Activated T-cell treated with anti-CD3 and anti-CD28 coated beads for 4 hours (primary cell): ENCODE measurements around the gene PLP1.
"Not testable (repeated sequence)": the region's sequence is repeated elsewhere in the genome, so short reads cannot be mapped to it uniquely, and the experiment has no call there.

Experiments
- DNase-seq: peaks from one replicate; pipeline ENCODE4 v3.0.0-alpha.2; 2020

Gene PLP1, protein sequence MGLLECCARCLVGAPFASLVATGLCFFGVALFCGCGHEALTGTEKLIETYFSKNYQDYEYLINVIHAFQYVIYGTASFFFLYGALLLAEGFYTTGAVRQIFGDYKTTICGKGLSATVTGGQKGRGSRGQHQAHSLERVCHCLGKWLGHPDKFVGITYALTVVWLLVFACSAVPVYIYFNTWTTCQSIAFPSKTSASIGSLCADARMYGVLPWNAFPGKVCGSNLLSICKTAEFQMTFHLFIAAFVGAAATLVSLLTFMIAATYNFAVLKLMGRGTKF

DNA sequence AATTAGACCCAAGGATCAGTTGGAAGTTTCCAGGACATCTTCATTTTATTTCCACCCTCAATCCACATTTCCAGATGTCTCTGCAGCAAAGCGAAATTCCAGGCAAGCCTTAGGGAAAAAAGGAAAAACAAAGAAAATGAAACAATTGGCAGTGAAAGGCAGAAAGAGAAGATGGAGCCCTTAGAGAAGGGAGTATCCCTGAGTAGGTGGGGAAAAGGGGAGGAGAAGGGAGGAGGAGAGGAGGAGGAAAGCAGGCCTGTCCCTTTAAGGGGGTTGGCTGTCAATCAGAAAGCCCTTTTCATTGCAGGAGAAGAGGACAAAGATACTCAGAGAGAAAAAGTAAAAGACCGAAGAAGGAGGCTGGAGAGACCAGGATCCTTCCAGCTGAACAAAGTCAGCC, at the start of gene PLP1:
PLP1 (plus strand) TSS at position 295 of the 400 bp plus-strand sequence. CDS start 156 bp downstream, outside the sequence.
- DNase-seq = no peak

DNA sequence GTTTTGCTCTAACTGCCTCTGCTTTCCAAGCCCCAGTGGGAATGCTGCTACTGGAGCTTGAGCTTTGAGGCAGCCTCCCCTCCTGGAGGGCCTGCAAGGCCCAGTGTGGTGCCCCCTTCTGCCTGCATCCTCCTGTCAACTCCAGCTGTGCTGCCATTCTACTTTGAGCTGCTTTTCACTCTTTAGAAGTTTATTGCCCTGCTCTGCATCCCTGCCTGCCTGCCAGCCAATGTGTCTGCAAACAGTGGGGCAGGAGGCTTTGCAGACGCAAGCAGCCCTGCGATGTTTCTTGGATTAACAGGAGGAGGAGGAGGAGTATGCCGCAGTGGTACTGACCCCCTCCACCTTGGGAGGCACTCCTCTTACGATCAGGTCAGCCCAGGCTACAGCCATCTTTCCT, 49.5 kb upstream of the PLP1 start:
- DNase-seq = no peak

DNA sequence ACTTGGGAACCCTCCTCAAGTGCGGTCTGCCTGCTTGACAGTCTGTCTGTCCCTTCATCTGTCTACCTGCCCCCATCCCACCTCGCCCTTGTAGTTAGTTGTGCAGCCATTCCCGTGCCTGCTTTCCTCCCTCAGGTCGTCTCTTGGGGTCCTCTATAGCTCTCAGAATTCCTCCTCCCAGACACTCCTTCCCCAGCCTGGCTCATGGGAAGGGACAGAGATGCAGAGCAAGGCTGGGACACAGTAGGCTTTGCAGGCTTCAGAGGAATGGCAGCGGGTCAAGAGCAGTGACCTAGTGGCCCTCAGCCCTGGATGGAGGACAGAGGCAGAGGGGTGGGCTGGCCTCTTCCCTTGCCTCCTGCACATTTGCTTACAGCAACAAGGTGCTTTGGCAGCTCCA, 47.6 kb upstream of the PLP1 start:
- no peak for DNase-seq

DNA sequence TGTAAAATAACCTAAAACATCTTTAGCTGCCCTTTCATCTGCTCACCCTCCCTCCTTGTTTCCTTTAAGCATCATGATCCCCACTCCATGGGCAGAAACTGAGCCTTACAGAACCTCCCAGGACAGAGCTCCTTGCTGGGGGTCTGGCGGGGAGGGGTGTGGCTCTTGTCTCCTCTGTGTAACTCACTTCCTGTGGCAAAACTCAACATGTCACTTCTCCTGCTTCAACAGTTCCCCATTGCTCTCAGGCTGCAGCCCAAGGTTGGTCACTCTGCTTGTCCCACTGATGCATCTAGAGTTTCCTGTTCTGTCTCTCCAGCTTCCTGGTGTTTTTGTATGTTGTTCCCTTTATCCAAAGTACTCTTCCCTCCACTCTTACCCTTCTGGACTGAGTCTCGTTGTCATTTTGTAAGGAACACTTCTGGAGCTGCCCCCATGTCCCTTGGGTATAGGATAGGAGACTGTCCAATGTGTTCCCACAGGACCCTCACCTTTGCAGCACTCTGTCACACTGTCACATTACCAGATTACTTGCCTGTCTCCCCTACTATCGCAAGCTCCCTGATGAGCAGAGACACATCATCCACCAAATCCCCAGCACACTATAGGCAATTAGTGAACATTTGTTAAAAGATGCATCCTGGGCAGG, 46.4 kb upstream of the PLP1 start:
- DNase-seq = no peak

DNA sequence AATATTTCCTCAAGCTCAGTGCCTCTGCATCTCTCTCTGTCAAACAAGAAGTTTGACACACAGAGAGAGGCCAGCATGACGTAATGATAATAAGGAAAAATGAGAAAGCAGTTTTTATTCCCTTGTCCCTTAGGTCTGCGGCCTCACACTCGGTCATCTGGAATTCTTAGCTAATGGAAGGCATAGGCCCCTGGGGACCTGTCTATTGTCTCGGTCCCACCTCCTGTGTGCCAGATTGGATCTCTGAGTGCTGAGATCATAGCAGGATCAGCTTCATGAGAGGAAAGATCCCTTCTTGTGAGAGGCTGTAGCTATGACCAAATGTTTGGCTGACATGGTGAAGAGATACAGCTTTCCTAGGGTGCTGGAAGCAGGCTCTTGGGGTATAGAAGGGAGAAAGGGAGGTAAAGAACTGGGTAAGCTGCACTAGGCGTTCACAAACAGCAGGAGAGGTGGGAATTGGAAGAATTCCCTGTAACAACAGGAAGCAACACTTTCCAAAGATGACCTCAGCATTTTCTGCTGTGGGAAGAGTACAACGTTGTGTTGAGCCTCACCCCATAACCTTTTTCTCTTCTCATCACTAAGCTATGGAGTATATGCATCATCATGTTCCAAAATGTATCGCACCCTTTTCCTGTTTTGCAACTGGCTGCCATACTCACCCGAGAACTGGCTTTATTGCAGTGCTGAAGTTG, 45.7 kb upstream of the PLP1 start:
- DNase-seq = no peak

DNA sequence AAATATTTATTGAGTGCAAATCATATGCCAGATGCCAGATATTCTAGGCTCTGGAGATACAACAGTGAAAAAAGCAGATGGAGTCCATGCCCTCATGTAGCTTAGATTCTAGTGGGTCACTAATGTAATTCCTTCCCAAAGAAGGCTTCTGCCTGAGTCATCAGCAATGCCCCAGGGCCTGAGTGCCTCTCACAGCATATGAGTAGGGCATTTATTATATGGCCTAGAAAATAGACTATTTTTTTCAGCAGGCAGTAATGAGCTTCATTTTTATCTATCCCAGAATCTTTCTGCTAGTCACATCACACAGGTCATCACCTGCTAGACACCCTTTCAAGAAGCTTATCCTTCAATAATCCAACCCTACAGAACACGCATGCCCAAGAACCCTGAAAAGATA, 43.6 kb upstream of the PLP1 start:
- DNase-seq = no peak

DNA sequence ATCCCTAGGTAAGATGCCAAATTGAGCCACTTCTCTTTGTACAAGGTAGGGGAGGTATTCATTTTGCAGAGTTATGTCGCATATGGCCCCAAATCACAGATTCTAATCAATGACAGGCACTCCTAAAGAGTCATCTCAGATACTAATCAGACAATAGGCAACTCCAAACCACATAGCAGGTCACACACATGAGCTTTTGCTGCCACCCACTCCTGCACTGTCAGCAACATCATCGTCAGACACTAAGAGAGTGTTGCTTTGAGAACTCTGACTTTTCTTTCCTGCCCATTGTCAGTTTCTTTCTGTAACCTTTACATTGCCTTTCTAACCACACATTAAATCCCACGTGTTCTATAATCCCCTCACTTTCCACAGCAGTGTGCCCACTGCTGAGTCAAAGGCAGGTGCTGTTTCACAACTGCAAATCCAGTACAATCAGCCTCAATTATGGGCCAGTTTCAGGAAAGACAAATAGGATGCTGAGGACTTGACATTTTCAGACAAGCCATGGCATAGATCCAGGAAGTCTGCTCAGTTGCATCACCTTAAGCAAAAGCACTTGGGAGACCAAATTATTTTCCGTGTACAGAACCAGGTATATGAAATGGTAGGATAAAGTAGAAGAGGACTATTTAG, 42.4 kb upstream of the PLP1 start:
- no peak for DNase-seq

DNA sequence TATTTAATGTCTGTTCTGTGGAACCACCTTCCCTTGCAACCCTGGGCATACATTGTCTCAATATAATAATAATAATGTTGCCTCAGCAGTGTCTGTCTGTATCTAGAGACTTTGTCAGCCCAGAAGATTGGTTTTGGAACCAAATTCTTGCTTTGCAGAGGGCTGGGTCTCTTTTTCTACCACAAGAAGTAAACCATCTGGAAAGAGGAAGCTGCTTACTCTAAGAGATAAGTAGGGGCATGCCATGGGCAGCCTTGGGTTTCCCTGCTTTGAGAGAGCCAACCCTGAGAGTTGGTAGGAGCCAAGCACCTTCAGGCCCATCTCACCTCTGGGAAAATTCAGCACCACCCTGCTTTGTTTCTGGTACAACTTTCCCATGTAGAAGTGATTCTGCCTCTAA, 38.9 kb upstream of the PLP1 start:
- DNase-seq = no peak

DNA sequence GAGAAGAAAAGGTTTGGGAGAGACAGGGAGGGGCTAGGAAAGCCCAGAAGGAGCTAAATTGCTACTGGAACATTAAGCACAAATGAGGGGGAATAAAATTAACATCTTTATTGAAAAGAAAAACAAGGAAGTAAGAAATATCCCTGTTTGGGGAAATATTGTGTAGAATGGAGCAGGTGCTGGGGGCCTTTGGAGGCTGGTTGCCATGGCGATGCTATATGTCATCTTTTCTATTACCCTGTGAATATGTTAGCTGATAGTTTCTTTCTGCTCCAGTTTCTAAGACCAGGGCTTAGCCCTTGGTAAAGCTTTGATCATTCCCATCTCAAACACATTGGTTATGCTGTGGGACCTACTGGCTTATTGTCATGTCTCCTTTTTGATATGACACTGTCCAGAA, 37.2 kb upstream of the PLP1 start:
- DNase-seq = no peak

DNA sequence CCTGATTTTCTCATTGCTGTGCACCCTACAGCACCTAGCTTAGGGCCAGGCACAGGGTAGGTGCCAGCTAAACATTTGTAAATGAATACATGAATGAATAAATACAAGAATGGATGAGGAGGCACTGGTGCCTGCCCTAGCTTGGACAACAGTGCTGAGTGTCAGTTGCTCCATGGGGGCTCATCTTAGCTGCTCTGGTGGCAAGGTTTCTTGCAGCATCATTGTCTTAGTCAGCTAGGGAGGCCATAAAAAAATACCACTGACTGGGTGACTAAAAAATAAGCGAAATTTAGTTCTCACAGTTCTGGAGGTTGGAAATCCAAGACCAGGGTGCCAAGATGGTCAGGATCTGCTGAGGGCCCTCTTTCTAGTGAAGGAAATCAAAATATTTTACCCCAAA, 34.8 kb upstream of the PLP1 start:
- DNase-seq = no peak

DNA sequence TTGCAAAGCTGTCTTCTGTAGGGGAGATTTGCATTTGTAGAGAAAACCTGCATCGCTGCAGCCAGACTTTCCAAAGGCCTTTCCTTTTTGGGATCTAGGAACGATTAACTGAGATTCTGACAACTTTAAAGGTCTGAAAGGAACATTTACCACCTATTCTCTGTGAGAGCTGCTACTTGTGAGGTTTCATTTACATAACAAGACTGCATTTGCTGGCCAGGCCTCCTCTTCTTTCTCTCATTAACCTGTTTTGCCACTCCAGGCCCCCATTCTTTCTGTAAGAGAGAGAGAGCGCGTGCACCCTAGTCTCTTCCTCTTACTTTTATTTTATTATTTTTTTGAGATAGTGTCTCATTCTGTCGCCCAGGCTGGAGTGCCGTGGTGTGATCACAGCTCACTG, 34.3 kb upstream of the PLP1 start:
- DNase-seq = no peak

DNA sequence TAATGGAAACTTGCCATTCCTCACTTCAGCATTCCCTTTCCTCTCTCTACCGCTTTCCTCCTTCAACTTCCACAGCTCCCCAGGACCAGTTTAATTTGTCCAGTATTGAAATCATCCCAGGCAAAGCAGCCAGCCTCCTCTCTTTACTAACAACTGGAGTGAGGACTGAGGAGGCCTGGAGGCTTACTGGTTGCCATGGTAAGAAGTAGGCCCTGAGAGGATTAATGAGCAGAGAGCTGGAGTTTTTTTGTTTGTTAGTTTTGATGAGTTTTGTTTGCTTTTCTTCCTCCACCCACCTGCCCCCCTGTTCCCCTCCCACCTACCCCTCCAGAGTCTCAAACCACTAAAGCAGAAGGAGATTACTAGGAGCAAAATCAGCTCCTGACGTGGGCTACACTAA, 29.5 kb upstream of the PLP1 start:
- no peak for DNase-seq

DNA sequence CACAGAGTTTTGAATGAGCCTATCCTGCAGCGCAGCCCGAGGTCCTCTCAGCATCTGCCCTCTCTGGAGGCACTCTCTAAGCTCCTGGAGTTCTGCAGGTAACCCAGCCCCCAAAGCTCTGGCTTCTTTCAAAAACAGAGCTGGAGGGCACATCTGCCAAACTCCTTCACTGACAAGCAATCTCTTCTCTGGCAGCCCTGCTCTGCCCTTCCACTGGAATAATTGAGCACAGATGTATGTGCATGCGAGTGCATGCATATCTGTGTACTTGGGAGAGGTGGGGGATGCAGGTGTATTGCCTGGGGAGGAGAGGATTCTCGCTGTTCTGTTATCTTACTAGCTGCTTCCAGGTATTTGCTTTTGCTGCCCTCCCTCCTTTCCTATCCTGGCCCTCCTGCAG, 22.2 kb upstream of the PLP1 start:
- no peak for DNase-seq

DNA sequence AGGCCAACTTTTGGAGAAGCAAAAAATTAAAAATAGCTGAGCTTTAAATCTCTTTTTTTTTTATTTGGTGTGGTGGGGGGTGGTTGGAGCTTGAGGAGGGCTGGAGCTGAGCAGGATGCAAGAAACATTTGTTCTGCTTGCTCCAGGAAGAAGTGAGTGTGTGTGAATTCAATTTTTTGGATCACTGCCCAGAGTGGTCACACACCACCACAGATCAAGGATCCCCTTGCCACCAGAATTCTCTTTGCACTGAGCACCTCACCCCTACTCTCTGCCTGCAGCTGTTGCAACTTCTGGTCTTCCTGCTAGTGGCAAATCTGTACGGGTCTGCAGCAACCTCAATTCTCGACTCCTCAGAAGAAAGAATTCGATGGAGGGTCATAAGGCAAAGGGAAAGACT, 19.9 kb upstream of the PLP1 start:
- DNase-seq = no peak

DNA sequence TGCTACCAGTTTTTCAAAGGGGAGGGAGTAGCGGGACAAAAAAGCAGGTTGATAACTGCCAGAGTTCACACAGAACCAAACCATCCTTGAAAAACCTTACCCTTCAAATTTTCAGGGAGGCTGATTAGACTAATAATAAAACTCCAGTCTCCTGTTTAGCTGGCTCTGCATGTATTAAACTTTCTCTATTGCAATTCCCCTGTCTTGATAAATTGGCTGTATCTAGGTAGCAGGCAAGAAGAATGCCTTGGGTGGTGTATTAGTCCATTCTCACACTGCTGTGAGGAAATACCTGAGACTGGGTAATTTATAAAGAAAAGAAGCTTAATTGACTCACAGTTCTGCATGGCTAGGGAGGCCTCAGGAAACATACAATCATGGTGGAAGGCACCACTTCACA, 18.1 kb upstream of the PLP1 start:
- no peak for DNase-seq

DNA sequence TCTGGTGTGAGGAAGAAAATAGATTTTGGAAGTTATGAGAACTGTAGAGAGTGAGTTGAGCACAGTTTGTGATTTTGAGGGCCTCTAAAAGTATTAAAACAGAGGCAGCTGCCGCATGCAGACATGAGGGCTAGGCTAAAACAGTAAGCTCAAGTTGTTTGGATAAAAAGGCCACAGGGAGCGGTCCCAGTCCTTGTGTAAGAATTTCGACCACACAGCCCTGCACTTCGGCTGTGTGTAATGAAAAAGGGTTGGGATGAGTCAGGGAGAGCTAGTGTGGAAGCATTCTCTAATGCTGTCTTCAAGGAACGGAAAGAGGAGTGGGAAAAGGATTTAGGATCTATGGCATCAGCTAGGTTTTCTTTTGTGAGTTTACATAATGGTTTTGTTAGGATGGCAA, 13.1 kb upstream of the PLP1 start:
- not testable (repeated sequence) for DNase-seq

DNA sequence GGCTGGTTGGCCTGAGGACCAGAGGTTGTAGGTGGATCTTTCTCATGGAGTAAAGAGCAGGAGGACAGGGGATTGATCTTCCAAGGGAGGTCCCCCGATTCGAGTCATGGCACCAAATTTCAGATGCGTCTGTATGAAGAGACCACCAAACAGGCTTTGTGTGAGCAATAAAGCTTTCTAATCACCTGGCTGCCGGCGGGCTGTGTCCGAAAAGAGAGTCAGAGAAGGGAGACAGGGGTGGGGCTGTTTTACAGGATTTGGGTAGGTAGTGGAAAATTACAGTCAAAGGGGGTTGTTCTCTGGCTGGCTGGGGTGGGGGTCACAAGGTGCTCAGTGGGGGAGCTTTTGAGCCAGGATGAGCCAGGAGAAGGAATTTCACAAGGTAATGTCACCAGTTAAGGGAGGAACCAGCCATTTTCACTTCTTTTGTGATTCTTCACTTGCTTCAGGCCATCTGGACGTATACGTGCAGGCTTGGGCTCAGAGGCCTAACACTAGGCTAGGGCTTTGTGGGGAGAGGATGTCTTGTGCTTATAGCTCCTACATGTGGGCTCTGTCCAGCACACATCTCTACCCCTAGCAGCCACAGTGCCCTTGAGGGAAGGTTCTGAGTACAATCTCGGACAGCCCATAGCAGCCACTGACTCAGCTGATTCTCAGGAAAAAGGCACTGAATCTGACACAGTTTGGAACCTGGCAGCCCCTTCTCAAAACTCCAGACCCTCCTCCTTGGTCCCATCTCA, 9.7 kb upstream of the PLP1 start:
- not testable (repeated sequence) for DNase-seq

DNA sequence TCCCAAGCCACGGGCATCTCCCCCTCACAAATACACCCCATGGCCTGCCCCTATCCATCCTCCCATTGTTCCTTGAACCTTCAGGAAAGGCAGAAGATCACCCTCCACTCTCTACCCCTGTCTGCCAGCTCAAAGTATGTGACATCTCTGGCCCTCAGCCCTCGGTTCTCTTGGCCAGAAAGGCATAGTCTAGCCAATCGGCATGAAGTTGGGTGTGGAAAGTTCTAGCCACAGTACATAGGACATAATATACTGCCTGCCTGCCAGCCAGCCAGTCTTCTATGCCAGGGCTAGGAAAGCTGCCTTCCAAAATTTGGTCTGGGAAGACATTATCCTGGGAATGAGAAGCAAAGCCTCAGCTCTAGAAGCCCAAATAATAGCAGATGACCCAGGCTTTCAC, 3.2 kb upstream of the PLP1 start:
- no peak for DNase-seq

DNA sequence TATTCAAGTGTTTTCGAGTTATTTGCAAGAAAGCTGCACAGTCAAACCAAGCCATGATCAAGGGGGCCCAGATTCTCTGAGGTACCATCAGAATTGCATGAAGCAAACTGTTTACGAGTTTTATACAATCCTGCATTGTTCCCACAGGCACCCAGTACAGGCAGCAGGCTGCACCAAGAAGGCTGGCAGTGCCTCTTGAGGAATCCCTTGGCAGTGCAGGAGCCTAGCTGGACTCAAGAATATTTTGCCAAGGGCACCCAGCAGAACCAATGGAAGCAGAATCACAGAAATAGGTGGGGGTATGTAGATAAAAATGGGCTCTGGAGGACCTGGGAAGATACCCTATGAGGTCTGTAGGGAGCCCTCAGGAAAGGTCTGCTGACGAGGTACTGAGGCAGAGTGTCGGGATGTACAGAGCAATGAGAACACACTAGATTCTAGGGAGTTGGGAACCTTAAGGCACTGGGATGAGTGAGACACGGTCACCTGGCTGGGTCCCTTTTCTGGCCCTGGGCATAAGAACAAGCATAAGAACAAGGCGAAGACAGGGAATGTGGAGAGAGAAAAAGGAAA, 2.5 kb upstream of the PLP1 start:
- DNase-seq = no peak

DNA sequence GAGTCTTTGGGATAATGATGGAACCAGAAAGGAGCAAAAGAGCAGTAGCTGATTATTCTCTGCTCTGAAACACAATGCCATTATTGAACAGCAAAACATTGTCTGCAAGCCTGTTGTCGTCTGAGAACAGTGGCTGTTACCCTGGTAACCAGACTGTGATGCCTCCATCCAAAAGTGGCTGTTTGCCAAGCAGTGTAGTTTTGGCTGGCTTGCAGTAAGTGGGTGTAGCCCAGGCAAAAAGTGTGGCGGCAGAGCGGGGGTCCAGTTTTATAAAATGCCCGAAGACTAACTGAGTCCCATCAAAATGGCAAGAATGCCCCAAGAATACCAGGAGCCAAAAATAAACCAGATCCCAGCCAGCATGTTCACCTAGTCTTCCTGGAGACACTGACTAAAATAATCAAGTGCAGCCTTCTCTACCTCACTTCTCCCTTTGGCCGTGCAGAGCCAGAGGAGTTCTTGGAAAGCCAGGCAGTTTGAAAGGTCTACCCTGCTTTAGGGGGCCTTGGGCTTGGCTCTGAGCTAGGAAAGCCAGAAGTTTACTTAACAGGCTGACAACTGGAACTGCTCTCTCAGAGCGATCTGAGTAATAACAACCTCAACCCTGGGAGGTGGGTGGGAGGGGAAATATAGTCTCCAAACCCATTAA, 2.6 kb downstream of the PLP1 start:
- DNase-seq = no peak

DNA sequence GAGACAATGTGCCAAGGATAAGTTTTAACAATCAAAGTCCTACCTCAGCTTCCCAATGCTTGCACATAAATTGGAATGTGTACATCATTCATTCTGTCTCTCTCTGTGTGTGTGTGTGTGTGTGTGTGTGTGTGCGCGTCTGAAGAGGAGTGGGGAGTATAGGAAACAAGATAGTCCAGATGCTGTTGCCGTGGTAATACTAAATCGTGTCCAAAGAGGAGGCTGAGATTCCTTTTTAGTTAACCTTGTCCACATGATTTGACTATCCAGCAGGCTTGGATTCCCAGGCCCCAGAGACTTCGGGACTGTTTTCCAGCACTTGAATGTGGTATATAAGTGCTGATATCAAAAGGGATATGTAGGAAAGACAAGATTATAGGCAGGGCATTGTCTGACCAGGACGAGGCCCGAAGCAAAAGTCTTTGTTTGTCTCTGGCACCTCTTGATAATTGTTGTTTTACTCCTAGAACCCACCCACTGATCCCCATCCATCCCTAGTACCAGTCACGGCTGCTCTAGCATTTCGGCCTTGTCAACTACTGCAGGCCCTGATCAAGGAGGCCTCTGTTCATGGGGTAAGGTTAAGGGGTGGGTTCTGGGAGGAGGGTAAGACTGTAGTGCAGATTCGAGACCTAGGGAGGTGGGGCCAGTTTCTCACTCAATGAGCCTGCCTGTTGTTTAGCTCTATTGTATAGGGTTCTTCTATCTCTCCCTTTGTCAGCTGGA, 3.9 kb downstream of the PLP1 start:
- DNase-seq = no peak

DNA sequence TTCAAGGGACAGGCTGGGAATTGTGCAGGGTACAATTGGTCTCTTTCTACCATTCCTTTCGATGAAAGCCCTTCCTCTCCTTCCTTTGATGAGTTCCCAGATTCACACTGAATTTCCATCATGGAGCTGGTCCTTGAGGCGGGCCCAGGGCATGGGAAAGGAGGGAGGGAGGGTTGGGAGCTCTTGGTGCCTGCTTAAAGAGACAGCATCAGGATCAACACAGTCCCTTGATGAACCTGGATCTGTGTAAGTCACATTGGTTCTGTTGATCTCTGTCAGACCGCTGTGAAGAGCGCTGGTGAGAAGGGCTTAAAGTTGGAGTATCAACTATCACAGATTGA, 4.4 kb downstream of the PLP1 start:
- no peak for DNase-seq
